ENCODE measurements around the gene UTP11.

DNA sequence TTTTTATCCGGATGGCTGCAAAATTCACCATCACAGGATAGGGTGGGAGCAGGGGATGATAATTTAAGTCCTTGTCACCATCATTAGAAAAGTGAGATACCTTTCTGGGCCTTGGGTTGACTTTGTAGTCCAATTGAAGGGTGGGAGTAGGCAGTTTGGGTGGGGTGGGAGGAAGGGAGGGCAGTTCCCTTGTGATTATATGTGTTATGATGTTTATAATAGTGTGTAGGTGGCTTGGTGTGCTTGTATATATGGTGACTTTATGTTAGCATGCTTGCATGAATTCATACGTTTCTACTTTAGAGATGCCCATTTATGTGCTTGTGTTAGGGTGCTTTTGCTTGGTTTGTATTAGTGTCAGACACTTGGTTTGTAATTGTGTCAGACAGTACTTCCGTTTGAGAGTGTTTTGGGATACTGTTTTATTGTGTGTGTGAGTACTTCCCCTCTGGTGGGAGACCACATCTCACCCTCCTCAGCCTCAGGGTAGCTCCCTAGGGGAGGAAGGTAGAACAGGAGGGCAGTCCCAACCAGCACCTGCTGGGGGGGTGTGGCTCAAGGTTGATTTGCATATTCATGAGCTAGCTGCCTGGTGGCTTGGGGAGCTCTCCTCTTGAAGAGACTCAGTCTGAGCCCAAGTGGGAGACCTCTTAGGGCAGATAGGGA is 40.3 kb downstream of the UTP11 start:
- TF ChIP-seq LEF1 (IDR thresholded peaks at IDR 0.05; ENCODE audit: borderline replicate concordance): no peak
- no peak for TF ChIP-seq TARDBP (IDR thresholded peaks at IDR 0.05)
- no peak for TF ChIP-seq ZNF384 (IDR thresholded peaks at IDR 0.05)
- no peak for TF ChIP-seq SUZ12 (IDR thresholded peaks at IDR 0.05)
- TF ChIP-seq SP1 (IDR thresholded peaks at IDR 0.05): no peak
- TF ChIP-seq FOXK2 (IDR thresholded peaks at IDR 0.05): no peak
- no peak for TF ChIP-seq CTBP1 (IDR thresholded peaks at IDR 0.05; ENCODE audit: borderline replicate concordance)
- TF ChIP-seq FOXA1 (IDR thresholded peaks at IDR 0.05): no peak
- no peak for TF ChIP-seq L3MBTL2 (conservative IDR thresholded peaks at IDR 0.05)
- no peak for TF ChIP-seq ELF4 (IDR thresholded peaks at IDR 0.05)
- TF ChIP-seq BHLHE40 (IDR thresholded peaks at IDR 0.05; ENCODE audit: borderline replicate concordance): no peak
- no peak for TF ChIP-seq ARNT (IDR thresholded peaks at IDR 0.05)
- no peak for TF ChIP-seq FOXM1 (IDR thresholded peaks at IDR 0.05; ENCODE audit: borderline replicate concordance)
- TF ChIP-seq NFRKB (IDR thresholded peaks at IDR 0.05): no peak
